GM04503 (cell line): ENCODE data around the gene NMNAT2.

Experiments
- DNase-seq: peaks from one replicate; pipeline ENCODE4 v3.0.0-alpha.2; 2012; ENCODE audit warnings: low read depth

The NMNAT2 gene

DNA sequence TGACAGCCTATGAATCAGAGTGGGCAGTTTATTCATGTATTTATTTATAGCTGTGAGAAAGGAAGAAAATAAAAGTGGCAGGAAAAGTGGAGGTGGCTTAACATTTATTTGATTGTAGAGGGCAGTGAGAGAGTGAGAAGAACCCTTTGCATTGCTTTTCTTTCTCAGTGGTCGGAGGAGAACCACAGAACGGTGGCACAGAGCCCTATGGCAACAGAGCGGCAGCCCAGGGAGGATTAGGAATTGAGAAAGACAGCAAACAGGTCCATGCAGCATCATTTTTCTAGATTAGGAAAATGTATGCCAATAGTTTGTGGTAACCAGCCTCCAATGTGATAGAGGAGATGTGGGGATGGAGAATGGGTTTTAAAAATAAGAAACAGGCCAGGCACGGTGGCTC lies 53.1 kb downstream of the NMNAT2 start:
- DNase-seq: no peak

DNA sequence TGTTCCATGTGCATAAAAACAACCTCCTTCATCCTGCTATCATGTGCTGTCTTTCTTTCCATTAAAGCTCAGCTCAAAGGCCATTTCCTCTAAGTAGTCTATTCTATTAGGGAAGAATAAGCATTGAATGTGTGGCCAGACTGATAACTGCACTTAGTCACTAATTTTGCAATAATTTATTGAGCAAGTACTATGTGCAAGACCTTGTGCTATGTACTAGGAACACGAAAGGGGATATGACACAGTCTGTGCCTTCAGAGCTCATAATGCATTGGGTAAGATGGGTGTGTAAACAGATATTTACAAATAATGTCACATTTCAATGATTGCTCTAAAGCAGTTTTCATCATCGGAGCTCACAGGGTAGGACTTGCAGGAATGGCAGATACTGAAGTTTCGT lies 54.2 kb downstream of the NMNAT2 start:
- DNase-seq: no peak

DNA sequence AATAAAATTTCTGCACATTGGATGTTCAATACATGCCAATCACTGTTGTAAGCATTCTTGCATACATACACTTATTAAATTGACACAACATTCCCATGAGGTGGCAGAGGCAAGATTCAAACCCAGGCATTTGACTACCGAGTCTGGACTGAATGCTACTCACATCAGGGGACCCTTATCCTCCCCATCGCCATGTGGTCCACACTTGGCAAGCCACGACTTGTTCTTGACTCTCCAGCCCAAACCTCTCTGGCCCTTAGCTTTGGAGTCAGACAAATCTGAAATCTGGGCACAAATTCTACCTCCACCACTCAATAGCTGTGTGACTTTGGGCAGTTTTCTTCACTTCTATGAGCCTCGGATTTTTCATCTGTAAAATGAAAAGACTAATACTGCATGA lies 57.1 kb downstream of the NMNAT2 start:
- no peak for DNase-seq

DNA sequence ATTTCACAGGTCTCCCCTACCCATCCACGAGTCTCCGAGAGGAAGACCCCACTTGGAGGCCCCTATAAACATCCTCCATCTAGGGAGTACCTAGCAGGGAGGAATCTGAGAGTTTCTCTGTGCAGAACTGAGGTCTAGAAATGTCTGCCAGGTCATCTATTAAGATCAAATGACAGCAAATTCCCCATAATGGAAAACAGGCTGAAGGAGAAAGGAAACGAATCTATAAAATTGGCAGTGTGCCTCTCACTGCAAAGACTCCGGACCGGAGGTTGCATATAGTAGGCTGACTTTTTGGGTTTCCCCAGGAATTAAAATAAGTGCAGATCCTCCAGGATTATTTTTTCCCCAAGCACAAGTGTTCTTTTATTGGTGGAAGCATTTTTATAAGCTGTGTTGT lies 57.7 kb downstream of the NMNAT2 start:
- no peak for DNase-seq

GRCh38 chr1:183356534-183357182 lies 61.5 kb downstream of the NMNAT2 start:
- no peak for DNase-seq

DNA sequence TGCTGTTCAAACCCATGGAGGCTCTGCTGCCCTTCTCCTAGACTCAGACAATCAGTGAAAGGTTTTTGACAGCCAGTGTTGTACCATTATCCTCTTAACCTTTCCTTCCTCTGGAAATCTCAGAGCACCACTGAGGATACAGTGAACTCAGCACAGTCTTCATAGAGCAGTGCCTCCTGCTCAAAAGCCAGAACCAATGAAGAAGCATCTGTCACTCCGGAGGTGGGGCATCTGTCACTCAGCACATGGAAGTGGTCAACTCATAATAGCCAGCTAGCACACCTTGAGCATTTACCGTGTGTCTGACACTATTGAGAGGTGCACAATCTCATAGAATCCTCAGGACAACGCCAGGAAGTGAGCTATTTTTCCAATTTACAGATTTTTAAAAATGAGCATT lies 62.4 kb downstream of the NMNAT2 start:
- no peak for DNase-seq

GRCh38 chr1:183355181-183355580 lies 63.0 kb downstream of the NMNAT2 start:
- no peak for DNase-seq

DNA sequence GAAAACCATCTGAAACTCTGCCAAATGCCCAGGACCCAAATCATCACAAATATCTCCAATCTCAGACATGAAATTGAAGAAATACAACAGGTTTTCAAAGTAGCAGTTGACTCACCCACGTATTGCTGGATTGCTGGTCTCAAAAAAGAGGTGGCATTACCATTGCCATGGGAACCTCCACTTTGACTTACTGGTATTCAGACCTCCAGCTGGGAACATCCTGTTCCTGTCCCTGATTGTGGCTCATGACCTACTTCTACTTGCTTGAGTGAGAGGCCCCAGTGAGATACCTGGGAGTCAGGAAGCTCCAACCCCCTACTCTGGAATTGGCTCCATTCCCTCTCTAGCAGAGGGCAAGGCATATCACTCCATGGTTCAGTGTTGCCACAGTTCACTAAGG lies 64.6 kb downstream of the NMNAT2 start:
- DNase-seq: no peak

- peak; percentile 49 for DNase-seq
These were observed 68.9 kb downstream of the NMNAT2 start for GRCh38 chr1:183349201-183349711.

DNA sequence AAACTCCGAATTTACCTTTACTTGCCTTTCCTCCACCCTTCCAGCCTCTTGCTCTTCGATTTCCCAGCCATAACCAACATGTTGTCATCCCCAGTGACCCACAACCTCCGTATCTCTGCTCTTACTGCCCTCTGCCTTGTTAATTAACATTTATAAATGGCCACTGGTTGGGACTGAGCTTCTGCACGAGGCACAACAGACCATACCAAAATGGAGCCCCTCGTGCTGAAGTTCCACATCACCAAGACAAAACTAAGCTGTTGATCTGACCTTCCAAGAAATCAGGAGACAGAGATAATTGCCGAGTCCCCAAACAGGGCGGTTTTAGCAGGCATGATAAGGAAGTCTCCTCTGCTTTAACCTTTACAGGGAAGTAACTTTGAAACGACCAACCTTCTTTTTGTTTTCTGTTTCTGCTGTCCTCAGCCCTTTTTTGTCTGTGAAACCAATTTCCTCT lies 71.9 kb downstream of the NMNAT2 start:
- no peak for DNase-seq

DNA sequence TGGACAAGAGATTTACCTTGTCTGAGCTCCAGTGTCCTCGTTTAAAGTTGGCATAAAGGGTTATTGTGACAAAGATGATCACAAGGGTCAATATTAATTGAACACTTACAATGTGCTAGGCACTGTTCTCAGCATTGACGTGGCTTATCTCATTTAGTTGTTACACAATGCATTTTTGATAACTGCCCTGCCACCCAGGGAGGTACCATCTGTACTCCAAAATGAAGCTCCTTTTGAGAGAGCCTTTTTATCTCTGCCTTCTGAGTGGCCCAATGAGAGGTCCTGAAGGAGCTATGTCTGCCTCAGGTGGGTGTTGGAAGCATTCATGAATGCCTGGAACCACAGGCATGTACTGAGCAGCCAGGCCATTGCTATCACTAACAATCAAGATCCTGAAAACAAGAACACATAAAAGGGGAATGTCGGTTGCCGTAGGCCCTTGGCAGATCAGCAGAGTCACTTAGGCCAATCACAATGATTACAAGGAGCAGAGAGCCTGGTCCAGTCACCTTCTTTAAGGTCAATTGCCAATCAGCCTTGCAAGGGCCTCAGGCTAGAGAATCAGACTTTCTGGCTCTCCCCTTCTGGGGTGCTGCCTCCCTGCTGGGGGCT lies 78.5 kb downstream of the NMNAT2 start:
- DNase-seq: no peak

- DNase-seq: no peak
These were observed 87.0 kb downstream of the NMNAT2 start for GRCh38 chr1:183331091-183331742.

DNA sequence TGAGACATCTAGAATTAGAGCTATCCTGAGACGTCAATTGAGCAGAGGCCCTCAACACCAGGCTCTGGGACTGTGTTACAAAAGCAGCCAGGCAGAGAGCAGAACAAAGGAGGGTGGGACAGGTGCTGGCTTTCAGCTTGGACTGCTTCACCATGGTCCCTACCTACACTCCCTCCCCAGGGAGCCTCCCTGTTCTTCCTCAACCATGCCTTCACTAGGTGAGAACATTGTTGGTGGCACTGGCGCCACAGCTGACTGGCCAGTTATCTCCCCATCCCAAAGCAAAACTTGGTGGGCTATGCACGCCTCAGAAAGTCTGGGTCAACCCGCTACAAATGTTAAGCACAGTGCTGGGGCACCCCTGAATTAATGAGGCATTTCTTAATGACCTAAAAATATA lies 87.8 kb downstream of the NMNAT2 start:
- no peak for DNase-seq

DNA sequence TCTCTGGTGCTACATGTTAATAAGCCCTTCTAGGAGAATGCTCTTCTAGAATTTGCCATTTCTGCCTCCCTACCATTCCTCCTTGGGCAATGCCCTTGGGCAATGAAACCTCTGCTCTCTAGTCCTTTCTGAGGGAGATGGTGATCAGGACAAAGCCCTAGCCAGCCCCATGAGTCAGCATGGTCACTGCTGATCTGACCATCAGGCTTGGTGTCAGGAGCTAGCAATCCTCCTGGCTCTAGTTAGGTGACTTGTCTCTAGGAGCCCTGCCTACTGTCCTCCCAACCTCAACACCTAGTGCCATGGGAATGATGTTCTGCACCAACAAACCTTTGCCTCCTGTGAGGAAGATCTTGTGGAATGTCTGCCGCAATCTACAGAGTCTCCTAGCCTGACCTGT lies 89.8 kb downstream of the NMNAT2 start:
- no peak for DNase-seq

DNA sequence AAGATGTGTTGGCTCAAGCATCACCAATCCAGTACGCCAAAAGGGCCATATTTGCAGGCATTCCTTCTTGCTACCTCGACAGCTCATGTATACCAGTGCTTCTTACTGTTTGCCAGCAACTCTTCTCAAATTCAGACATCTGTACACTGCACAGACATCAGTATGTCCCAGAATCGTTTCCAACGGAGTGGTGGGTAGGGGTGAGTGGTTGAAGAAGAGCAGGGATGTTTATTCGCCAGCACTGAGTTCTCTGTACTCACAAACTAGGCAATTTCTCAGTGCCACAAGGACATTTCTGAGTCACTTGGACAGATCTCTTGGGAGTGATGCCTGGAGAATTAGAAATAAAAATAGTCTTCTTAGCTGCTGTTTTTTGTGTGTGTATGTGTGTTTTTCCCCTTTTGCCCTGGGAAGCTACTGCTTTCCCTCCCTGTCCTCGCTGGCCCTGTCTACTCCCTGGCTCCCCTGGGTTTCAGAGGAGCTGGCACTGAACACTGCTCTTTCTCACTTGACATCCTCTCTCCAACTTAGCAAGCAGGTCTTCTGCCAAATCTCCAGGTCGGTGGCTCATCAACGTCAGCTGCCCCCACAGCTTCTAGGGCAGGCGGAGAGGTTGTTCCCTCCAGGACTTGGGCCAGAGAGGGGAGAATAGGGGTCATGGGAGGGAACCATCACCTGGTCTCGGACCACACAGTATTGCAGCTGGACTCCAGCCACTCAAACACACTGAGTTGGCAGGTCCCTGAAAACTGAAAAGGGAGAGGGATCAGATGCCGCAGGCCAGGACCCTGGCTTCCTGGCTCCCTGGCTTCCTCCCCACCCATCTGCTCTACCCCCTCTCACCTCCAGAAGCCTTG lies 90.5 kb downstream of the NMNAT2 start:
- no peak for DNase-seq

GRCh38 chr1:183323849-183324683 lies 94.1 kb downstream of the NMNAT2 start:
- no peak for DNase-seq

DNA sequence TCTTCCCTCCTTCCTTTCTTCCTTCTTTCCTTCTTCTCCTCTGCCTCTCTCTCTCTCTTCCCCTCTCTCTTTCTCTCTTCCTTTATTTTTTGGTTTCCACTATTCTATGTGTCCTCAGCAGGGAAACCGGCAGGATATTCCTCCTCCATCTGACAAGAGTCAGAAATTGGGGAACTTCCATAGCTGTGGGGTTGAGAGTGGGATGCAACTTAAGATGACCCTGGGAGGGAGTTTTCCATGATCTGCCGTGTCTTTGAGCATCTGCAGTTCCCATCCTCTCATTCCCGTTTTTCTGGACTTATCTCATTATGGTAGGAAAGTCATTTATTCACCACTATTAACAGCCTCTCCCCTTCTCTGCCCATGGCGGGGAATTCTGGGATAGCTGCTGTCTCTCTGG lies 98.6 kb downstream of the NMNAT2 start:
- no peak for DNase-seq

GRCh38 chr1:183319051-183319450 lies 99.1 kb downstream of the NMNAT2 start:
- no peak for DNase-seq

DNA sequence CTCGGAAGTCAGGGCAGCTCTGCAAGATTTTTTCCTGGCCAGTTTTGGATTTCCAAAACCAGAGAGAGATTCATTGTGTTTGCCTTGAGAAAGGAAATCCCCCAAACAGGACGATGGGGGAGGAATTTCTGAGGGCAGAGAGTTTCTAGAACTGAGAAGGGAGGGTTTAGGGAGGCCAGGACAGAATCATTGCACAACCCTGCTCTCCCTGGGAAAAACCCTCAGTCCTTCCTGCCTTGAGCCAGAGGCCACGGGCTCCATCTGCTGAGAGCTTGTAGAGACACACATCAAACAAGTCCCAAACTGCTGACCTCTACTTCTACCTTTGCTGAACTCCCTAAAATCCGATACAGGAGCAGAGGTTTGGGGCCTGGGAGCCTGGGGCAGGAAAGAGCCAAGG lies 99.7 kb downstream of the NMNAT2 start:
- peak; percentile 58 for DNase-seq

GRCh38 chr1:183315991-183316758 lies 102.0 kb downstream of the NMNAT2 start:
- DNase-seq: no peak

DNA sequence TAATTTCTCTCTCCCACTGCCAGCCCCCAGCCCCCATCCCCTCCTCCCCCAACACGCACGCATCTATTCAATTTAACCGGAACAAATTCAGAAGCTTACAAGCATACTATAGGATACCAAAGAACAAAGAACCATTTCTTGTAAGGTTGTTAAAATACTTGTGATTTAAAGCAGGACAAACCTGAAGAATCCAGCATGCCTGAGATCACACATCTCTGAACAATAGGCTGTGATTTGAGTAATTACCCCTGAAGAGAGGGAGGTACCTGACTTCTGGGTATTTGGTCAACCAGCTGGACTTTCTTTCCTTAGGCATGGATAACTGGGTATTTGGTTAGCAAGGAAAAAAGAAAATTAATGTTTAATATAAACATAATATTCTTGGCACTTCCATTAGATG lies 105.1 kb downstream of the NMNAT2 start:
- DNase-seq: no peak
